Left ventricle myocardium superior (tissue), 1 donor: ENCODE results near the gene B3GLCT. TPM values are rescaled to one million over a fixed set of nuclear protein-coding genes. Genes with fewer than 3 reads are reported as not detected.
A peak's percentile ranks its signal among the peaks of the same experiment; 100 is the strongest.
"Not testable (repeated sequence)": the region's sequence is repeated elsewhere in the genome, so short reads cannot be mapped to it uniquely, and the experiment has no call there.

Experiments
- ATAC-seq: fragments of 200-7000 bp; cut with Tn5 transposase; one replicate; pipeline ENCODE4 v1.9.1; 2020; ENCODE audit warnings: mild to moderate bottlenecking, moderate library complexity
- DNase-seq: peaks from one replicate; pipeline ENCODE4 v3.0.0-alpha.2; 2020
- intact Hi-C: fragments of 100-400 bp; cut with micrococcal nuclease; formaldehyde crosslinking; loops from one replicate; pipeline ENCODE4 v1.11.0; 2022
- total RNA-seq: library from RNA; stranded (reverse); fragmentation: NEBNext Ultra II Directional; extraction: Animal tissue kit (Norgen Biotek cat#: 25700); gene quantifications from one replicate; pipeline ENCODE4 v1.2.1, GENCODE V29; 2021
- donor health status: DM: no; HTN: yes; CAD: no; lungs with severe emphysema.

B3GLCT gene
- total RNA-seq, 1 donor from 2014 or later, result 20.3 TPM

DNA sequence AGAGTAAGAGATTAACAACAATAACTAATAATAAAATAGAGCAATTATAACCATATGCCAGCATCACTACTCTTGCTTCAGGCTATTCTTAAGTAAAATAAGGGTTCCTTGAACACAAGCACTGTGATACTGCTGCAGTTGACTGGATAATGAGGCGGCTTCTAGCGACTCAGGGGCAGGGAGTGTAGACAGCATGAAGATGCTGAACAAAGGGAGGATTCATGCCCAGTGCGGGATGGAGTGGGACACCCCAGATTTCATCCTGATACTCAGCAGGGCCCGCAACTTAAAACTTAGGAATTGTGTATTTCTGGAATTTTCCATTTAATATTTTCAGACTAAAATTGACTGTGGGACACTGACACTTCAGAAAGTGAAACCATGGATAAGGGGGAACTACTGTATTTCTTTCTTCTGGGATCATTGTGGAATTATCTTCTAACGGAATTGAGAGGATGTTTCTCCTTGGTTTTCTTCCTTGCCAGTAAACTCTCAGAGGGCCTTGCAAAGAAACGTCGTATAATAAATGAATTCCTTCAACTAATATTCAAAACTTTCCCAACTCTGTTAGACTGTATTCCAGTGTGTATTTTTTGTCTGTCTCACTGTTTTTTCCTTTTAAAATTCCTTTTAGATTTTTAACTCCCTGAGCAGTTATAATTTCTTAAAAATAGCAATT, 127.5 kb downstream of the B3GLCT start:
- intact Hi-C loops, result no loop called here
- ATAC-seq, result no peak
- no peak for DNase-seq

GRCh38 chr13:31328549-31329235, 128.9 kb downstream of the B3GLCT start:
- intact Hi-C loops, result no loop called here
- no peak for ATAC-seq
- DNase-seq, result no peak

DNA sequence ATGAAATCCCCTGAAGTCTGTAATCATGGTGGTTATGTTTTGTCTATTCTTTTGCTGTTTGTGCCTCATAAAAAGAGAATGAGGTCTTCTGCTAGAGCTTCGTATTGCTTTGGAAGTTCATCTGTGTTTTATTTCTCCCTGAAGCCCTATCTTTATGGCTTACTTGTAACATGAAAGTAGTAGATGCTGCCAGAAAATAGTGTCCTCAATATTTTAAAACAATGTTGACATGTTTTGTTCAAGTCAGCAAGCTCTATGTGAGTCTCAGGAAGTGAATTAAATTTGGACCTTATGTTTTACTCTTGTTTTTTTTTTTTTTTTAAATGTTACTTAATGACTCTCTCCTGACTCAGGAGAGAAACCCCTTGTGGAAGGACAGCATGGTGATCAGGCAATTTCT, 130.5 kb downstream of the B3GLCT start:
- ATAC-seq, result no peak
- no peak for DNase-seq
- intact Hi-C loops, result no loop called here

GRCh38 chr13:31331068-31331467, 131.3 kb downstream of the B3GLCT start:
- intact Hi-C loops, result no loop called here
- DNase-seq, result no peak
- ATAC-seq, result peak; percentile 32

GRCh38 chr13:31334547-31334946, 134.8 kb downstream of the B3GLCT start:
- DNase-seq (no peak), ATAC-seq (no peak)
- intact Hi-C loops, result no loop called here

GRCh38 chr13:31334994-31335557, 135.3 kb downstream of the B3GLCT start:
- ATAC-seq, result no peak
- intact Hi-C loops, result no loop called here
- no peak for DNase-seq

DNA sequence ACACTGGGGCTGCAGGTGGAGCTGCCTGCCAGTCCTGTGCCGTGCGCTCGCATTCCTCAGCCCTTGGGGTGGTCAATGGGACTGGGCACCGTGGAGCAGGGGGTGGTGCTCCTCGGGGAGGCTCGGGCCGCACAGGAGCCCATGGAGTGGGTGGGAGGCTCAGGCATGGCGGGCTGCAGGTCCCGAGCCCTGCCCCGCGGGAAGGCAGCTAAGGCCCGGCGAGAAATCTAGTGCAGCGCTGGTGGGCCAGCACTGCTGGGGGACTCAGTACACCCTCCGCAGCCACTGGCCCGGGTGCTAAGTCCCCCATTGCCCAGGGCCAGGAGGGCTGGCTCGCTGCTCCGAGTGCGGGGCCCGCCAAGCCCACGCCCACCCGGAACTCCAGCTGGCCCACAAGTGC, 139.8 kb downstream of the B3GLCT start:
- DNase-seq, ATAC-seq, intact Hi-C loops: not testable (repeated sequence)

DNA sequence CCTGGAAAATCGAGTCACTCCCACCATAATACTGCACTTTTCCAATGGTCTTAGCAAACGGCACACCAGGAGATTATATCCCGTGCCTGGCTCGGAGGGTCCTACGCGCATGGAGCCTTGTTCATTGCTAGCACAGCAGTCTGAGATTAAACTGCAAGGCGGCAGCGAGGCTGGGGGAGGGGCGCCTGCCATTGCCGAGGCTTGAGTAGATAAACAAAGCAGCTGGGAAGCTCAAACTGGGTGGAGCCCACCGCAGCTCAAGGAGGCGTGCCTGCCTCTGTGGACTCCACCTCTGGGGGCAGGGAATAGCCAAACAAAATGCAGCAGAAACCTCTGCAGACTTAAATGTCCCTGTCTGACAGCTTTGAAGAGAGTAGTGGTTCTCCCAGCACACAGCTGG, 141.1 kb downstream of the B3GLCT start:
- intact Hi-C loops, DNase-seq, ATAC-seq: not testable (repeated sequence)

DNA sequence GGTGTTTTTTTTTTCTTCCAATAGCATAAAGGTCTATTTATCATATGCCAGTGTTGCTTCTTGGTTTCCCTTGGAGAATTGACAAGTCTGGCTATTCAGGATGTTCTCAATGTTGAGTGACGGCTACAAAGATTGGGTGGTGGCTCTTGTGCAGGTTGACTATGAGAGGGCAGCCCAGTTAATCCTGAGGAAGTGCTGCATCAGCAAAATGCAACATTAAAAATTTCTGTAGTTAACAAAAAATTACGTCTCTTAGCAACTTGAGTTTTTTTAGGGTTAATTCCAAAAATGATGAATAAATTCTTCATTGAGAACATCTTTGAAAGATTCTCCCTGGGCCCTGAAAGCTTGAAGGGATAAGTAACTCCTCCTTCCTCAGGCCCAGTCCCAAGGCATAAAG, 147.1 kb downstream of the B3GLCT start:
- DNase-seq (no peak), ATAC-seq (no peak)
- intact Hi-C loops, result no loop called here

DNA sequence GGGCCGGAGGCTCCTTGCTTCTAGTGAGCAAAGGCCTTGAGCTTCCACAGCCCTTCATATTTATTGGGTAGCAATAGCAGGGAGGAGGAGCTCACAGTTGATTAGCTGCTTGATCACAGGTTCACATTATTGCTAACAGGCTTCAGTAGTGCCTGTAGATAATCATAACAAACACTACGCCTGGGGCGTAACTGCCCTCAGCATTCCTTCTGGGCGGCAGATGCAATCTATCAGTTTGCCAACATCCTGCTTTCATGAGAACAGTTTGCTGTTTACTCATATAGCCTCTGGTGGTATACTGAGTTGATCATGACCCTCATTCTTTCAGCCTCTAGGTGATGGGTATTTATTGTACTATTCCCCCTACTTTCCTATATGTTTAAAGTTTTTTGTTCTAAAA, 149.4 kb downstream of the B3GLCT start:
- intact Hi-C loops, result no loop called here

GRCh38 chr13:31350560-31350959, 150.8 kb downstream of the B3GLCT start:
- DNase-seq (no peak), ATAC-seq (peak; percentile 64)
- intact Hi-C loops, result no loop called here

More for the DNA sequence above, 149.4 kb downstream of the B3GLCT start:
- ATAC-seq, result no peak
- DNase-seq, result no peak

DNA sequence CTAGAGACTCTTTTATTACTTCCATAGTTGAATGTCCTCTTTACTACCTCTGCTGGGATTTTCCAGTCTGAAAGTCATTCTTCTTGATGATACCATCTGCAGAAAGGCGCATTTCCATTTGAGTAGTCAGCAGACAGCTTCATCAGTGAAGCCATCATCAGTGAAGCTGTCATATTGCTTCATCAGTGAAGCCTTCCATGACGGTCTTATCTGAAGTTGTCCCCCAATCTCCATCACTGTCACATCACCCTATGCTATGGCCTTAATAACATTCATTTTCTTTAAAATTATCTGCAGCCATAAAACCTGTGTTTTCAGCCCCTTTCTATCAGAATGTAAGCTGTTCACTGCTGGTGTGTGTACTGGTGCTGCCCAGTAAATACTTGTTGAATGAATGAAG, 151.6 kb downstream of the B3GLCT start:
- DNase-seq (no peak), ATAC-seq (no peak)
- intact Hi-C loops, result no loop called here

GRCh38 chr13:31352467-31352866, 152.7 kb downstream of the B3GLCT start:
- DNase-seq (no peak), ATAC-seq (no peak)
- intact Hi-C loops, result no loop called here

- DNase-seq, result no peak
- intact Hi-C loops, result no loop called here
Observed at GRCh38 chr13:31355001-31355400, 155.2 kb downstream of the B3GLCT start.

DNA sequence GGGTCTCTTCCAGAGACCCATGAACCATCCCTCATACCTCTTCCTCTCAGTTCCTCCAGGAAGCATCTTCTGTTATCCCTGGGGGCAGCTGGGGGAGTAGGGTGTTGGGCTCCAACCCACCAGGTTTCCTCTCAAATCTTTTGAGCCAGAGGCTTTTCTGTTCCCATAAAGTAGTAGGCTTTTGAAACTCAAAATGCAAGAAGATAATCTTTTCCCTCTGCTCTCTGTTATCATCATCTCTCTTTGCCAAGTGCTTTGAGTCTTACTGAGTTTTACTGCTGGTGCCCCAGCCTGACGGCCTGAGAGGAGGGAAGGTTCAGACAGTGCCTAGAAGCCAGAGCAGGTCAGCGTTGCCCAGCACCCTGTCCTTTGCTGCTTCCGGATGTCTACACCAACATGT, 157.2 kb downstream of the B3GLCT start:
- intact Hi-C loops, result no loop called here
- ATAC-seq (no peak), DNase-seq (no peak)

More at GRCh38 chr13:31355001-31355400, 155.2 kb downstream of the B3GLCT start:
- ATAC-seq, result no peak

DNA sequence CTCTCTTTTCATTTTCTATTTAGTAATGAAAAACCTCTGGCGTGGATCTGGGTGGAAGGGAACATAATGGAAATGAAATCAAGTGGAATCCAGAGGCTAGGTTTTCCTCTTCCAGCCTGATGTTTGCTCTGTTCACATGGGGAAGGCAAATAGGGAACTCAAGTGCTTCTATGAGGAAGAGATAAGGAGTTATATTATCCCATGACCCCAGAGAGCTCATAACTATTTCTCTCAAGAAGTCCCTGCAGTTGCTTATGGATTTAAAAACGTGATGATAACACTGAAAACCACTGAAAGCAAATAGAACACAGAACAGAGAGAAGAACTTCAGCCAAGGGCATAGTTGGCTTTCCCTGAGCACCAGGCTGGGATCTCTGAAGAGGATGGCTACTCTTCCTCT, 157.8 kb downstream of the B3GLCT start:
- ATAC-seq (no peak), DNase-seq (no peak)
- intact Hi-C loops, result no loop called here

- intact Hi-C loops, result no loop called here
- DNase-seq, result no peak
Observed at GRCh38 chr13:31361673-31362072, 161.9 kb downstream of the B3GLCT start.

DNA sequence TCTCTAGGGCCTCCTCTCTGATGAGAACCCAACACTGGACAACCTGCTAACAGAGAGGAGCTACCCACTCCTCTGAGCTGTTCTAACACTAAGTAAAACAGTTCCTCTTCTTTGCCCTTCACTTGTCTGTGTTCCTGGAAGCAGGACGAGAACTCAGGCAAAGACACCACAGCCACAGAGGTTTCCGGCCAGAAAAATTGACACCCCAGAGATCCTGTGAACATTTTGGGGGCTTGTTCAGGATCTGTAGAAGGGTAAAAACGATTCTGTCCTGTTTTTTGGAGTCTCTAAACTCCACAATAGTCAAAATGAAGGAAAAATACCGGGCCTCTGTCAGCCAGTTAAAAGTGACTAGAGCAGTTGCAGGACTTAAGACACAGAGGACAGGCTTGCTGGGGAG, 165.9 kb downstream of the B3GLCT start:
- intact Hi-C loops, result no loop called here
- ATAC-seq (no peak), DNase-seq (no peak)

More at GRCh38 chr13:31361673-31362072, 161.9 kb downstream of the B3GLCT start:
- ATAC-seq, result no peak

DNA sequence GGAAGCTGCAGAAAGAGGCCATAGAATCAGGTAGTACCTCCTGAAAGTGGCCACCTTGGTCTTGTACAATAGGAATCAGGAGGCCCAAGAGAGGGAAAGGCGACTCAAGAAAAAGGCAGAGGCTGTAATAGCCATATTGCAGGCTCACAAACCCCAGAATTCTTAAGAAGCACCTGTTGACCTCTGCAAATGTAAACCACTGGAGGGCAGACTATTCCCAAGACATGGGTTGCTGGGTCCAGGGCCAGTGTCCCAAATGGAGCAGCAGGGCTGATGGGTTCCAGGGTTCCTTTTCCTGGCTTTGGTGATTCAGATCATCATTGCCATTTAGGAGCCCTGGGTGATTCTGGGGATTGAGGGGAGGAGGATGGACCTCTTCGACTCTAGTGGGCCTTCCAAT, 167.6 kb downstream of the B3GLCT start:
- DNase-seq (no peak), ATAC-seq (no peak)
- intact Hi-C loops, result no loop called here

- DNase-seq (no peak), ATAC-seq (no peak)
- intact Hi-C loops, result no loop called here
Observed at GRCh38 chr13:31369213-31369612, 169.4 kb downstream of the B3GLCT start.

GRCh38 chr13:31372454-31372853, 172.7 kb downstream of the B3GLCT start:
- DNase-seq, result no peak

More at GRCh38 chr13:31372454-31372853, 172.7 kb downstream of the B3GLCT start:
- intact Hi-C loops, result no loop called here
- ATAC-seq, result no peak
